GM12878 (cell line): ENCODE measurements around the gene CACNA1I. TPM values are rescaled to one million over a fixed set of nuclear protein-coding genes. Genes with fewer than 3 reads are reported as not detected.

Experiments
- ATF7 ChIP-seq: fragments of 450-650 bp; IDR thresholded peaks from 2 replicates; pipeline ENCODE4 v1.6.1; 2016; ENCODE audit warnings: low read depth, mild to moderate bottlenecking
- BCL11A ChIP-seq: IDR thresholded peaks from 2 replicates; pipeline ENCODE4 v1.6.1; 2011; ENCODE audit warnings: low read depth, low read length
- EZH2 ChIP-seq: IDR thresholded peaks from 2 replicates; pipeline ENCODE4 v1.6.1; 2012; ENCODE audit warnings: low read depth, mild to moderate bottlenecking, control low read depth, inconsistent platforms, low read length, borderline replicate concordance; ENCODE audit not compliant: control insufficient read depth
- IKZF1 ChIP-seq: fragments of 450-650 bp; conservative IDR thresholded peaks from 2 replicates; pipeline ENCODE4 v1.6.1; 2017; ENCODE audit warnings: antibody characterized with exemption, mild to moderate bottlenecking
- JUNB ChIP-seq: IDR thresholded peaks from 2 replicates; pipeline ENCODE4 v1.6.1; 2016; ENCODE audit warnings: antibody characterized with exemption, mild to moderate bottlenecking
- JUND ChIP-seq: IDR thresholded peaks from 2 replicates; pipeline ENCODE4 v1.6.1; 2012; ENCODE audit warnings: low read depth, mild to moderate bottlenecking, low read length, improper control_type of control experiment, moderate library complexity
- MEF2A ChIP-seq: IDR thresholded peaks from 2 replicates; pipeline ENCODE4 v1.6.1; 2011; ENCODE audit warnings: low read depth, mild to moderate bottlenecking, low read length, moderate library complexity; ENCODE audit not compliant: insufficient read depth
- MXI1 ChIP-seq: fragments of 150-350 bp; IDR thresholded peaks from 2 replicates; pipeline ENCODE4 v1.6.1; 2011; ENCODE audit warnings: low read depth, mild to moderate bottlenecking, inconsistent platforms, low read length, improper control_type of control experiment
- PML ChIP-seq: IDR thresholded peaks from 2 replicates; pipeline ENCODE4 v1.6.1; 2012; ENCODE audit warnings: low read length, inconsistent platforms
- SMC3 ChIP-seq: IDR thresholded peaks from 2 replicates; pipeline ENCODE4 v1.6.1; 2011; ENCODE audit warnings: low read length, improper control_type of control experiment, borderline replicate concordance
- SPI1 ChIP-seq: IDR thresholded peaks from 2 replicates; pipeline ENCODE4 v1.6.1; 2011; ENCODE audit warnings: low read depth, mild to moderate bottlenecking, low read length, moderate library complexity, borderline replicate concordance; ENCODE audit not compliant: insufficient read depth
- SRF ChIP-seq, 2 experiments: IDR thresholded peaks; 2 replicates each; pipeline ENCODE4 v1.6.1; 2011; ENCODE audit warnings: low read depth in 2 of 2, low read length in 2 of 2, mild to moderate bottlenecking in 1 of 2, moderate library complexity in 1 of 2
- SUZ12 ChIP-seq: fragments of 200-600 bp; sonication (generic); IDR thresholded peaks from one replicate; pipeline ENCODE4 v1.6.1; 2018; ENCODE audit warnings: antibody characterized with exemption, mild to moderate bottlenecking; ENCODE audit not compliant: unreplicated experiment
- TCF7 ChIP-seq: IDR thresholded peaks from 2 replicates; pipeline ENCODE4 v1.6.1; 2014; ENCODE audit warnings: antibody characterized with exemption, borderline replicate concordance
- ZNF207 ChIP-seq: fragments of 450-650 bp; IDR thresholded peaks from 2 replicates; pipeline ENCODE4 v1.6.1; 2014; ENCODE audit warnings: antibody characterized with exemption, mild to moderate bottlenecking, borderline replicate concordance
- ZNF217 ChIP-seq: fragments of 450-650 bp; IDR thresholded peaks from 2 replicates; pipeline ENCODE4 v1.6.1; 2017; ENCODE audit warnings: antibody characterized with exemption, mild to moderate bottlenecking
- ZNF622 ChIP-seq: fragments of 450-650 bp; IDR thresholded peaks from 2 replicates; pipeline ENCODE4 v1.6.1; 2017; ENCODE audit warnings: mild to moderate bottlenecking, inconsistent platforms
- polyA plus RNA-seq, 11 experiments: library from polyadenylated mRNA; depleted of rRNA in 4 of 11; unstranded in 6 of 11; stranded (reverse) in 5 of 11; fragments of >200 nt; fragmentation: Nextera tagmentation in 4 of 11; fragmentation: Illumina TruSeq in 1 of 11; extraction: Ambion mirVana in 4 of 11; extraction: Trizol in 1 of 11; gene quantifications; 1 replicate in 1 of 11; 2 replicates in 10 of 11; pipeline versions ENCODE4 v1.2.1 to v1.2.3, GENCODE V29; 2011 to 2016; ENCODE audit warnings: inconsistent platforms in 2 of 11, missing spikeins in 2 of 11, low read depth in 1 of 11
- total RNA-seq, 4 experiments: library from RNA; depleted of rRNA in 3 of 4; stranded (reverse); fragments of >200 nt in 3 of 4; fragmentation: Illumina TruSeq in 1 of 4; extraction: Trizol in 1 of 4; gene quantifications; 2 replicates each; pipeline versions ENCODE4 v1.2.1 to v1.2.3, GENCODE V29; 2013 to 2021
- TF ChIP-seq, protein P1 (sequence below): fragments of 450-650 bp; formaldehyde crosslinking; IDR thresholded peaks from 2 replicates; pipeline ENCODE4 v1.4.0; 2020; ENCODE audit warnings: mild to moderate bottlenecking, moderate library complexity
- TF ChIP-seq, protein P2 (sequence below): fragments of 450-650 bp; IDR thresholded peaks from 2 replicates; pipeline ENCODE4 v1.6.1; 2016; ENCODE audit warnings: mild to moderate bottlenecking
- TF ChIP-seq, protein P3 (sequence below): IDR thresholded peaks from 2 replicates; pipeline ENCODE4 v1.6.1; 2012; ENCODE audit warnings: improper control_type of control experiment, low read depth, low read length; ENCODE audit not compliant: insufficient replicate concordance

CACNA1I gene
- total and polyA plus RNA-seq, 10 of the 15 experiments (the other 5 are each of a cell fraction or from before 2014, with no cell fraction given) = 0.01 to 0.03 TPM; not detected in 8

DNA sequence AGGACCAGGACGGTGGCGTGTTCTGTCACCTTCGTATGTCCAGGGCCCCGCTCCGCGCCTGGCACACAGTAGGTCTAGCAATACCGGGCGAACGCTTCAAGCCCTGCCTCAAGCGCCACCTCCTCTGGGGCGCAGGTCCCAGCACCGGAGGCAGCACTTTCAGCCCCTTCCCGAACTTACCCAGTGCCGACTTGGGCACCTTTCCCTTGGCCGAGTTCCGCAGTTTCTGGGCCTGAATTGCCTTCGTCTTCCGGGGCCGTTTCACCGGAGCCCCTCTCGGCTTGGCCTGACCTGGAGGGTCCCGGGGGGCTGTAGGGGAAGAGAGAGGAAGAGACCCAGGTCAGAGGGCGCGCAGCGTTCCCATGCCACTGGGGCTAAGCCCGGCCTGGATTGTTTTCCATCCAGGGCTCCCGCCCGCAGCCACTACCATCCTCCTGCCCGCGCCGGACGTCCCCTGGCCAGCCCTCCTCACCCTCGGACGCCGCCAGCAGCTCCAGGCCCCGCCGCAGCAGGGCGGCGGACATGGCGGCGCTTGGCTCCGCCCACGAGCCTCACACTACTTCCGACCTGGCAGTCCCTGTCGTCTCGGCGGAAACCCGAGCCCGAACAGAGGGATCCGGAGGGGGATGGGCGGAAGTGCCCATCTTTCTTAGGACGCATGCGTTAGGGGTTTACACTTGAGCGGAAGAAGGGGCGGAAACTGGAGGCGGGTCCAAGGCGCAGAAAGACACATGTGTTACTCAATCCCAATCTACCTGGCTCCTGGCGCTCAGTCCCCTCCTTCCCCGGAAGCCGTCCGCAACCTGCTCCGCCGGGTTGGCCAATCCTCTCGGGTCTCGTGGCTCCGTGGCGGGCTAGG, 38.1 kb upstream of the CACNA1I start, which contains the start of gene RPS19BP1 (continued):
- TF ChIP-seq, protein P1, sequence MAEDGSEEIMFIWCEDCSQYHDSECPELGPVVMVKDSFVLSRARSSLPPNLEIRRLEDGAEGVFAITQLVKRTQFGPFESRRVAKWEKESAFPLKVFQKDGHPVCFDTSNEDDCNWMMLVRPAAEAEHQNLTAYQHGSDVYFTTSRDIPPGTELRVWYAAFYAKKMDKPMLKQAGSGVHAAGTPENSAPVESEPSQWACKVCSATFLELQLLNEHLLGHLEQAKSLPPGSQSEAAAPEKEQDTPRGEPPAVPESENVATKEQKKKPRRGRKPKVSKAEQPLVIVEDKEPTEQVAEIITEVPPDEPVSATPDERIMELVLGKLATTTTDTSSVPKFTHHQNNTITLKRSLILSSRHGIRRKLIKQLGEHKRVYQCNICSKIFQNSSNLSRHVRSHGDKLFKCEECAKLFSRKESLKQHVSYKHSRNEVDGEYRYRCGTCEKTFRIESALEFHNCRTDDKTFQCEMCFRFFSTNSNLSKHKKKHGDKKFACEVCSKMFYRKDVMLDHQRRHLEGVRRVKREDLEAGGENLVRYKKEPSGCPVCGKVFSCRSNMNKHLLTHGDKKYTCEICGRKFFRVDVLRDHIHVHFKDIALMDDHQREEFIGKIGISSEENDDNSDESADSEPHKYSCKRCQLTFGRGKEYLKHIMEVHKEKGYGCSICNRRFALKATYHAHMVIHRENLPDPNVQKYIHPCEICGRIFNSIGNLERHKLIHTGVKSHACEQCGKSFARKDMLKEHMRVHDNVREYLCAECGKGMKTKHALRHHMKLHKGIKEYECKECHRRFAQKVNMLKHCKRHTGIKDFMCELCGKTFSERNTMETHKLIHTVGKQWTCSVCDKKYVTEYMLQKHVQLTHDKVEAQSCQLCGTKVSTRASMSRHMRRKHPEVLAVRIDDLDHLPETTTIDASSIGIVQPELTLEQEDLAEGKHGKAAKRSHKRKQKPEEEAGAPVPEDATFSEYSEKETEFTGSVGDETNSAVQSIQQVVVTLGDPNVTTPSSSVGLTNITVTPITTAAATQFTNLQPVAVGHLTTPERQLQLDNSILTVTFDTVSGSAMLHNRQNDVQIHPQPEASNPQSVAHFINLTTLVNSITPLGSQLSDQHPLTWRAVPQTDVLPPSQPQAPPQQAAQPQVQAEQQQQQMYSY (CRISPR knock-in tag) = no peak
- no peak for TF ChIP-seq MEF2A
- no peak for TF ChIP-seq BCL11A
- no peak for TF ChIP-seq EZH2
- no peak for TF ChIP-seq TCF7
- TF ChIP-seq ZNF622 = no peak
- no peak for TF ChIP-seq JUND
- TF ChIP-seq SRF (IDR thresholded peaks at IDR 0.05; ENCODE audit: low read depth in 2 of 2, low read length in 2 of 2) = peak; percentile 40 to 47; a peak in 2 of 4 replicates
- peak; percentile 67 for TF ChIP-seq SPI1
- TF ChIP-seq, protein P2, sequence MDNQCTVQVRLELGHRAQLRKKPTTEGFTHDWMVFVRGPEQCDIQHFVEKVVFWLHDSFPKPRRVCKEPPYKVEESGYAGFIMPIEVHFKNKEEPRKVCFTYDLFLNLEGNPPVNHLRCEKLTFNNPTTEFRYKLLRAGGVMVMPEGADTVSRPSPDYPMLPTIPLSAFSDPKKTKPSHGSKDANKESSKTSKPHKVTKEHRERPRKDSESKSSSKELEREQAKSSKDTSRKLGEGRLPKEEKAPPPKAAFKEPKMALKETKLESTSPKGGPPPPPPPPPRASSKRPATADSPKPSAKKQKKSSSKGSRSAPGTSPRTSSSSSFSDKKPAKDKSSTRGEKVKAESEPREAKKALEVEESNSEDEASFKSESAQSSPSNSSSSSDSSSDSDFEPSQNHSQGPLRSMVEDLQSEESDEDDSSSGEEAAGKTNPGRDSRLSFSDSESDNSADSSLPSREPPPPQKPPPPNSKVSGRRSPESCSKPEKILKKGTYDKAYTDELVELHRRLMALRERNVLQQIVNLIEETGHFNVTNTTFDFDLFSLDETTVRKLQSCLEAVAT = no peak
- TF ChIP-seq SMC3 = no peak
- no peak for TF ChIP-seq JUNB
- TF ChIP-seq ATF7 = 0 out of 2 replicates have a peak, but pooled peaks have one; percentile 21
- 0 out of 2 replicates have a peak, but pooled peaks have one; percentile 72 for TF ChIP-seq MXI1
- TF ChIP-seq, protein P3, sequence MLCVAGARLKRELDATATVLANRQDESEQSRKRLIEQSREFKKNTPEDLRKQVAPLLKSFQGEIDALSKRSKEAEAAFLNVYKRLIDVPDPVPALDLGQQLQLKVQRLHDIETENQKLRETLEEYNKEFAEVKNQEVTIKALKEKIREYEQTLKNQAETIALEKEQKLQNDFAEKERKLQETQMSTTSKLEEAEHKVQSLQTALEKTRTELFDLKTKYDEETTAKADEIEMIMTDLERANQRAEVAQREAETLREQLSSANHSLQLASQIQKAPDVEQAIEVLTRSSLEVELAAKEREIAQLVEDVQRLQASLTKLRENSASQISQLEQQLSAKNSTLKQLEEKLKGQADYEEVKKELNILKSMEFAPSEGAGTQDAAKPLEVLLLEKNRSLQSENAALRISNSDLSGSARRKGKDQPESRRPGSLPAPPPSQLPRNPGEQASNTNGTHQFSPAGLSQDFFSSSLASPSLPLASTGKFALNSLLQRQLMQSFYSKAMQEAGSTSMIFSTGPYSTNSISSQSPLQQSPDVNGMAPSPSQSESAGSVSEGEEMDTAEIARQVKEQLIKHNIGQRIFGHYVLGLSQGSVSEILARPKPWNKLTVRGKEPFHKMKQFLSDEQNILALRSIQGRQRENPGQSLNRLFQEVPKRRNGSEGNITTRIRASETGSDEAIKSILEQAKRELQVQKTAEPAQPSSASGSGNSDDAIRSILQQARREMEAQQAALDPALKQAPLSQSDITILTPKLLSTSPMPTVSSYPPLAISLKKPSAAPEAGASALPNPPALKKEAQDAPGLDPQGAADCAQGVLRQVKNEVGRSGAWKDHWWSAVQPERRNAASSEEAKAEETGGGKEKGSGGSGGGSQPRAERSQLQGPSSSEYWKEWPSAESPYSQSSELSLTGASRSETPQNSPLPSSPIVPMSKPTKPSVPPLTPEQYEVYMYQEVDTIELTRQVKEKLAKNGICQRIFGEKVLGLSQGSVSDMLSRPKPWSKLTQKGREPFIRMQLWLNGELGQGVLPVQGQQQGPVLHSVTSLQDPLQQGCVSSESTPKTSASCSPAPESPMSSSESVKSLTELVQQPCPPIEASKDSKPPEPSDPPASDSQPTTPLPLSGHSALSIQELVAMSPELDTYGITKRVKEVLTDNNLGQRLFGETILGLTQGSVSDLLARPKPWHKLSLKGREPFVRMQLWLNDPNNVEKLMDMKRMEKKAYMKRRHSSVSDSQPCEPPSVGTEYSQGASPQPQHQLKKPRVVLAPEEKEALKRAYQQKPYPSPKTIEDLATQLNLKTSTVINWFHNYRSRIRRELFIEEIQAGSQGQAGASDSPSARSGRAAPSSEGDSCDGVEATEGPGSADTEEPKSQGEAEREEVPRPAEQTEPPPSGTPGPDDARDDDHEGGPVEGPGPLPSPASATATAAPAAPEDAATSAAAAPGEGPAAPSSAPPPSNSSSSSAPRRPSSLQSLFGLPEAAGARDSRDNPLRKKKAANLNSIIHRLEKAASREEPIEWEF = no peak
- peak; percentile 81; the same call in 1 of the 2 replicates for TF ChIP-seq IKZF1
- TF ChIP-seq ZNF217 = no peak
- no peak for TF ChIP-seq PML
- TF ChIP-seq ZNF207 = no peak; the same call in 1 of the 2 replicates
- TF ChIP-seq SUZ12 = no peak
